HFFc6 (cell line): ENCODE data around the gene IQCN. TPM values are rescaled to one million over a fixed set of nuclear protein-coding genes. Genes with fewer than 3 reads are reported as not detected.

ENCODE experiments used
- DNase-seq: peaks from one replicate; pipeline ENCODE4 v3.0.0-alpha.2; 2018
- H3K27ac Mint-ChIP-seq: 2 replicates; pipeline ENCODE4 v1.8.0; 2020; ENCODE audit warnings: mild to moderate bottlenecking, mixed read lengths
- H3K27me3 Mint-ChIP-seq: 2 replicates; pipeline ENCODE4 v1.8.0; 2021; ENCODE audit warnings: mild to moderate bottlenecking, moderate library complexity, mixed read lengths; ENCODE audit not compliant: insufficient read depth
- H3K36me3 Mint-ChIP-seq: 2 replicates; pipeline ENCODE4 v1.8.0; 2021; ENCODE audit warnings: low read depth, mixed read lengths
- H3K4me1 Mint-ChIP-seq: 2 replicates; pipeline ENCODE4 v1.8.0; 2020; ENCODE audit warnings: low read depth, mixed read lengths
- H3K4me3 Mint-ChIP-seq: 2 replicates; pipeline ENCODE4 v1.8.0; 2020; ENCODE audit warnings: mild to moderate bottlenecking, moderate library complexity, mixed read lengths
- H3K9me3 Mint-ChIP-seq: 2 replicates; pipeline ENCODE4 v1.8.0; 2020; ENCODE audit warnings: mild to moderate bottlenecking, mixed read lengths
- CTCF ChIP-seq: fragments of 200-600 bp; sonication (generic); IDR thresholded peaks from 2 replicates; pipeline ENCODE4 v1.5.0; 2021; ENCODE audit warnings: antibody characterized with exemption, mild to moderate bottlenecking
- total RNA-seq, 6 experiments: library from RNA; stranded (reverse); fragmentation: NEBNext Ultra II Directional; extraction: Animal tissue kit (Norgen Biotek cat#: 25700); gene quantifications; 2 replicates in 1 of 6; 3 replicates in 5 of 6; pipeline ENCODE4 v1.2.3, GENCODE V29; 2021

IQCN gene
- total RNA-seq, 6 experiments from 2014 or later = 0.40 to 0.87 (median 0.55) TPM

DNA sequence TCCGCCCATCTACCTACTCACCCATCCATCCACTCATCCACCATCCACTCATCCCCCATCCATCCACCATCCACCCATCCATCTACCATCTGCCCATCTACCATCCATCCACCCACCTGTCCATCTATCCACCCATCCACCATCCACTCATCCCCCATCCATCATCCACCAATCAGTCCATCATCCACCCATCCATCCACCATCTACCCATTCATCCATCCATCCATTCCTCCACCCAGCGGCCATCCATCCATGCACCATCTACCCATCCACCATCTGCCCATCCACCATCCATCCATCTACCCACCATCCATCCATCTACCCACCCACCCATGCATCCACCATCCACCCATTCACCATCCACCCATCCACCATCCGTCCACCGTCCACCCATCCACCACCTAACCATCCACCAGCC is 20.8 kb upstream of the IQCN start:
- H3K36me3 Mint-ChIP-seq = no peaks in the 10 kb centered on the region
- DNase-seq = no peak
- H3K4me1 Mint-ChIP-seq = peaks cover 58% of the 10 kb centered on the region
- no peak overlapping the region for H3K27ac Mint-ChIP-seq
- no peak for TF ChIP-seq CTCF
- peaks cover 2% of the 10 kb centered on the region for H3K27me3 Mint-ChIP-seq
- H3K4me3 Mint-ChIP-seq = no peak overlapping the region
- H3K9me3 Mint-ChIP-seq = no peaks in the 10 kb centered on the region

DNA sequence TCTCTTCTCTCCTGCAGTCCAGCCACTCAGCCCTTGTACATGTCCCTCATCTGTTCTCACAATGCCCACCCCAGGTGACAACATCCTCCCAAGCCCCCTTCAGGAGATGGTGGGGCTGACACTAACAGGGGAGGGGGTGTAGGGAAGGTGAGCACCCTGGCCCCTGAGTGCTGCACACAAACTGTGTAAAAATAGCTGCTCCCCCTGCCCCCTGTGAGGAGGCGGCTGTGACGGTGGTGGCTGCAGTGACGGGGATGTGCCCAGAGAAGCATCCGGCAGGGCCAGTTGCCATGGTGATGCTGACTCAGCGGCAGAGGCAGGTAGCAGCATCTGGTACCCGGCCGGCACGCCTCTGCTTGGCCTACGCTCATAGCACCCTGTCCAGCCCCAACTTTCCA is 20.2 kb upstream of the IQCN start:
- no peaks in the 10 kb centered on the region for H3K36me3 Mint-ChIP-seq
- peaks cover 2% of the 10 kb centered on the region for H3K27me3 Mint-ChIP-seq
- no peak for TF ChIP-seq CTCF
- H3K27ac Mint-ChIP-seq = peak overlapping the region; percentile 97; the same call in 1 of the 2 replicates
- no peaks in the 10 kb centered on the region for H3K9me3 Mint-ChIP-seq
- no peak overlapping the region for H3K4me3 Mint-ChIP-seq
- peaks cover 63% of the 10 kb centered on the region for H3K4me1 Mint-ChIP-seq
- DNase-seq = peak; percentile 20

DNA sequence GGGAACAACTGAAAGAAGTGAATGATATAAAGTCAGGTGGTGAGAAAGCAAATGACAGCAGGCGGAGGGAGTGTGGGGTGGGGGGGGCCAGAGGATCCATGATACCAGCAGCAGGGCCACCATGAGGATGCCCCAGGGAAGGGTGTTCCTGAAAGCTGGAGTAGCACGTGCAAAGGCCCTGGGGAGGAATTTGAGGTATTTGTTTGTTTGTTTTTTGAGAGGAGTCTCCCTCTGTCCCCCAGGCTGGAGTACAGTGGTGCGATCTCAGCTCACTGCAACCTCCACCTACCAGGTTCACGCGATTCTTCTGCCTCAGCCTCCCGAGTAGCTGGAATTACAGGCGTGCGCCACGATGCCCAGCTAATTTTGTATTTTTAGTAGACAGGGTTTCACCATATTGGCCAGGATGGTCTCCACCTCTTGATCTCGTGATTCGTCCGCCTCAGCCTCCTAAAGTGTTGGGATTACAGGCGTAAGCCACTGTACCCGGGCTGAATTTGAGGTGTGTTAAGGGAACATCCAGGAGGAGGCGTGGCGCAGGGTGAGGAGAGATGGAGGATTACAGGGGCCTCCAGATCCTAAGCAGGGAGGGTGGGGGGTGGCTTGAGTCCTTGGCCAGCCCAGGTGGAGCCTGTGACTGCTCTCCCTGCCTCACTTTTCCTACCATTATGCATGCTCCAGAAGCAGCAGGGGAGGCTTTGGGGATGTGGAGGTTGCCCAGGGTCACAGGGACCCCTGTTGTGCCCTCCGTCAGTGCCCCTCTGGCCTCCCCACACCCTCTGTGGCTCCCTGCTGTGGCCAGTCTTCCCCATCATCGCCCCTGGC is 19.6 kb upstream of the IQCN start:
- H3K4me1 Mint-ChIP-seq = peaks cover 57% of the 10 kb centered on the region
- TF ChIP-seq CTCF = no peak
- no peak for DNase-seq
- no peaks in the 10 kb centered on the region for H3K36me3 Mint-ChIP-seq
- H3K27ac Mint-ChIP-seq = peak overlapping the region; percentile 97
- no peaks in the 10 kb centered on the region for H3K9me3 Mint-ChIP-seq
- H3K27me3 Mint-ChIP-seq = peaks cover 2% of the 10 kb centered on the region
- H3K4me3 Mint-ChIP-seq = peak overlapping the region; percentile 90; the same call in 1 of the 2 replicates

- peak; percentile 59 for DNase-seq
- TF ChIP-seq CTCF = no peak
- H3K27me3 Mint-ChIP-seq = peaks cover 2% of the 10 kb centered on the region
- H3K36me3 Mint-ChIP-seq = no peaks in the 10 kb centered on the region
- peaks cover 48% of the 10 kb centered on the region for H3K4me1 Mint-ChIP-seq
- peak overlapping the region; percentile 97 for H3K27ac Mint-ChIP-seq
- H3K4me3 Mint-ChIP-seq = peak overlapping the region; percentile 90
- no peaks in the 10 kb centered on the region for H3K9me3 Mint-ChIP-seq
These were observed 18.8 kb upstream of the IQCN start for GRCh38 chr19:18292810-18293641.

GRCh38 chr19:18292462-18292809 is 18.2 kb upstream of the IQCN start:
- H3K9me3 Mint-ChIP-seq = no peaks in the 10 kb centered on the region
- peak overlapping the region; percentile 90 for H3K4me3 Mint-ChIP-seq
- H3K4me1 Mint-ChIP-seq = peaks cover 43% of the 10 kb centered on the region
- no peak for TF ChIP-seq CTCF
- peak overlapping the region; percentile 97 for H3K27ac Mint-ChIP-seq
- DNase-seq = no peak
- H3K36me3 Mint-ChIP-seq = no peaks in the 10 kb centered on the region
- peaks cover 2% of the 10 kb centered on the region for H3K27me3 Mint-ChIP-seq
